Heart left ventricle (tissue), 16 donors: ENCODE measurements around the gene S100A7. TPM values are rescaled to one million over a fixed set of nuclear protein-coding genes. Genes with fewer than 3 reads are reported as not detected.

Experiments
- ATAC-seq, 4 donors: fragments of 200-7000 bp; cut with Tn5 transposase; one replicate each; pipeline ENCODE4 v1.9.1; 2020 to 2022; ENCODE audit warnings: moderate library complexity in 4 of 4, mild to moderate bottlenecking in 3 of 4, moderate number of reproducible peaks in 1 of 4
- DNase-seq, 5 donors: peaks; one replicate each; pipeline ENCODE4 v3.0.0-alpha.2; 2020
- H3K27ac ChIP-seq, 12 donors: fragments of 200-600 bp; sonication (generic) in 4 of 12; one replicate each; pipeline versions ENCODE4 v1.5.0 to v1.8.0; 2016 to 2022; ENCODE audit warnings: mild to moderate bottlenecking in 2 of 12
- H3K27me3 ChIP-seq, 9 donors: fragments of 200-600 bp; sonication (generic) in 2 of 9; one replicate each; pipeline versions ENCODE4 v1.5.1 to v1.8.0; 2016 to 2022; ENCODE audit warnings: mild to moderate bottlenecking in 3 of 9
- H3K36me3 ChIP-seq, 9 donors: fragments of 200-600 bp; sonication (generic) in 2 of 9; one replicate each; pipeline versions ENCODE4 v1.5.0 to v1.8.0; 2018 to 2022; ENCODE audit warnings: mild to moderate bottlenecking in 2 of 9
- H3K4me1 ChIP-seq, 12 donors: fragments of 200-600 bp; sonication (generic) in 4 of 12; one replicate each; pipeline versions ENCODE4 v1.5.0 to v1.8.0; 2016 to 2022; ENCODE audit warnings: mild to moderate bottlenecking in 3 of 12
- H3K4me3 ChIP-seq, 12 donors: fragments of 200-600 bp; sonication (generic) in 4 of 12; one replicate each; pipeline versions ENCODE4 v1.5.0 to v1.8.0; 2017 to 2022; ENCODE audit warnings: mild to moderate bottlenecking in 9 of 12, moderate library complexity in 4 of 12
- H3K9me3 ChIP-seq, 12 donors: fragments of 200-600 bp; sonication (generic) in 4 of 12; one replicate each; pipeline versions ENCODE4 v1.5.0 to v1.8.0; 2016 to 2022; ENCODE audit warnings: mild to moderate bottlenecking in 1 of 12
- POLR2A ChIP-seq, 2 donors: fragments of 450-650 bp; IDR thresholded peaks; one replicate each; pipeline ENCODE4 v1.6.1; 2017; ENCODE audit warnings: antibody characterized with exemption in 2 of 2, mild to moderate bottlenecking in 2 of 2, moderate library complexity in 2 of 2
- WGBS, 4 donors: extraction: QIAGEN DNeasy Blood & Tissue Kit in 2 of 4; methylation state at CpG; one replicate each; pipeline versions ENCODE4 v1.1.5 to v1.1.7; 2013 to 2018; 5-methylcytosine and 5-hydroxymethylcytosine counted together
- intact Hi-C, 10 donors: fragments of 100-400 bp; cut with DNase I; formaldehyde crosslinking; loops; one replicate each; pipeline versions ENCODE4 v1.11.1 to v1.14.2; 2022
- polyA plus RNA-seq, 2 donors: library from polyadenylated mRNA; stranded (reverse); fragments of 200-250 nt; gene quantifications; one replicate each; pipeline ENCODE4 v1.2.3, GENCODE V29; 2013
- total RNA-seq, 9 donors: library from RNA; depleted of rRNA in 2 of 9; stranded (reverse); fragments of >200 nt in 2 of 9; fragmentation: NEBNext Ultra II Directional in 3 of 9; extraction: Animal tissue kit (Norgen Biotek cat#: 25700) in 3 of 9; gene quantifications; one replicate each; pipeline versions ENCODE4 v1.1.0 to v1.2.4, GENCODE V29; 2016 to 2023
- TF ChIP-seq, protein P1 (sequence below), 12 donors: fragments of 200-600 bp; sonication (generic) in 4 of 12; IDR thresholded peaks; one replicate each; pipeline versions ENCODE4 v1.5.0 to v1.8.0; 2018 to 2022; ENCODE audit warnings: antibody characterized with exemption in 12 of 12, mild to moderate bottlenecking in 5 of 12
- donor health status: ischemic (EF 13 %, LVEDD 7.1; RV severe dilation, severe dysfunction).
- donor health status: healthy with polysubstance abuse.
- donor health status: DM: no; HTN: yes; CAD: no.
- donor health status: DM: no; HTN: no; CAD: no.
- donor health status: ischemic (EF 25% LVEDD 6.9; RV normal size, moderate dysfunction).
- donor health status: ischemic (EF 25% LVEDD 5.7; RV mildly dilated, moderate dysfunction).
- donor health status: healthy.
- donor health status: DM: yes; HTN: yes; CAD: no.
- donor health status: ischemic (EF 35%, LVEDD 5.7; RV mildly dilated, moderate dysfunction).
- donor health status: nonischemic (EF 11% LVEDD 7.7; RV severe dilation, severe dysfunction).
- donor health status: DM: yes; HTN: yes; CAD: no.
- donor health status: PGD.
- donor health status: ischemic (EF 29% LVEDD 5.4; RV normal size, mild dysfunction).
- donor health status: nonischemic (EF 23%, LVEDD 6.1; RV moderate dilation, normal function).

S100A7 gene
- total and polyA plus RNA-seq, 11 donors = not detected

DNA sequence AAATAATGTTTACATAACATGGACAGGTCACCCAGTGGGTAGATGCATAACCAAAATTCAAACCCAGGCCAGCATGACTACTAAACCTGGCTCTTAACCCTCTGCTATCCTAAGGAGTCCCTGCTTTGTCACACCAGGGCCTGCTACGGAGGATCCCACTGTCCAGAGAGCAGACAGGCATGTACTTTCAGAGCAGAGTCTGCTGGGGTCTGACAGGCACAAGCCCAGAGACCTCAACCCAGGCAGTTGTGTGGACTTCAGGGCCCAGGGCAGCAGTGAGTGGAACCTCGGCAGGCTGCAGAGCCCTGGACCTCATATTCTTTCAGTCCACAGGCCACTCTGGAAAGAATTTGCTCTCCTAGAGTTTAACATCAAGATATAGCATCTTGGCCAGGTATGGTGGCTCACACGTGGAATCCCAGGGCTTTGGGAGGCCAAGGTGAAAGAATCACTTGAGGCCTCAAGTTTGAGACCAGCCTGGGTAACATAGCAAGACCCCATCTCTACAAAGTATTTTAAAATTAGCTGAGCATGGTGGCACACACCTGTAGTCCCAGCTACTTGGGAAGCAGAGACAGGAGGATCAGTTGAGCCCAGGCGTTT, 16.1 kb upstream of the S100A7 start:
- ATAC-seq (no peak), DNase-seq (no peak)
- H3K36me3 ChIP-seq = no peaks in the 10 kb centered on the region
- WGBS, 4 donors = 87 to 93% (median 91%) methylated on average over 3 to 4 of the region's 4 CpGs
- intact Hi-C loops = no loop called here
- H3K9me3 ChIP-seq = peaks cover 0 to 14% (median 6%) of the 10 kb centered on the region in 12 donors
- no peak overlapping the region for H3K27ac ChIP-seq
- no peak overlapping the region for H3K4me3 ChIP-seq
- TF ChIP-seq, protein P1, sequence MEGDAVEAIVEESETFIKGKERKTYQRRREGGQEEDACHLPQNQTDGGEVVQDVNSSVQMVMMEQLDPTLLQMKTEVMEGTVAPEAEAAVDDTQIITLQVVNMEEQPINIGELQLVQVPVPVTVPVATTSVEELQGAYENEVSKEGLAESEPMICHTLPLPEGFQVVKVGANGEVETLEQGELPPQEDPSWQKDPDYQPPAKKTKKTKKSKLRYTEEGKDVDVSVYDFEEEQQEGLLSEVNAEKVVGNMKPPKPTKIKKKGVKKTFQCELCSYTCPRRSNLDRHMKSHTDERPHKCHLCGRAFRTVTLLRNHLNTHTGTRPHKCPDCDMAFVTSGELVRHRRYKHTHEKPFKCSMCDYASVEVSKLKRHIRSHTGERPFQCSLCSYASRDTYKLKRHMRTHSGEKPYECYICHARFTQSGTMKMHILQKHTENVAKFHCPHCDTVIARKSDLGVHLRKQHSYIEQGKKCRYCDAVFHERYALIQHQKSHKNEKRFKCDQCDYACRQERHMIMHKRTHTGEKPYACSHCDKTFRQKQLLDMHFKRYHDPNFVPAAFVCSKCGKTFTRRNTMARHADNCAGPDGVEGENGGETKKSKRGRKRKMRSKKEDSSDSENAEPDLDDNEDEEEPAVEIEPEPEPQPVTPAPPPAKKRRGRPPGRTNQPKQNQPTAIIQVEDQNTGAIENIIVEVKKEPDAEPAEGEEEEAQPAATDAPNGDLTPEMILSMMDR (IDR thresholded peaks at IDR 0.05) = no peak
- no peak for TF ChIP-seq POLR2A (IDR thresholded peaks at IDR 0.05)
- H3K27me3 ChIP-seq = peaks cover 0 to 3% (median 0%) of the 10 kb centered on the region in 9 donors
- H3K4me1 ChIP-seq = no peaks in the 10 kb centered on the region

DNA sequence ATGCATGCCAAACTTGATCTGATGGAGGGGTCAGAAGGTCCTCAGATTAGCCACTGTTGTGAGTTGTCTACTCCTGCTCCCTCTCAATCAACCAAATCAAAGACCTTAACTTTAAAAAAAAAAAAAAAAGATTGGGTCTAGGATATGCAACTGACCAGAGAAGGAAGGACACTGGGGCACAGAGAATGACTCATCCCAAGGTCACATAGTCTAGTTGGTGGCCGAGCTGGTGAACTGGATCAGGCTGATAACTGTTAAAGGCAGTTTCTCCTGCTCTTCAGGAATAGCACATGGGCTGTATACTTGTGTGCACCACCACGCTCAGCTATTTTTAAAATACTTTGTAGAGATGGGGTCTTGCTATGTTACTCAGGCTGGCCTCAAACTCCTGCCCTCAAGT, 14.8 kb upstream of the S100A7 start:
- DNase-seq = no peak
- ATAC-seq = no peak
- Histone ChIP-seq H3K36me3 (no peaks in the 10 kb centered on the region), H3K27ac (no peak overlapping the region), H3K4me1 (no peaks in the 10 kb centered on the region), H3K9me3 (peaks cover 0 to 20% (median 10%) of the 10 kb centered on the region in 12 donors), H3K27me3 (peaks cover 0 to 3% (median 0%) of the 10 kb centered on the region in 9 donors), H3K4me3 (no peak overlapping the region)
- TF ChIP-seq POLR2A (IDR thresholded peaks at IDR 0.05) = no peak
- TF ChIP-seq, protein P1 (IDR thresholded peaks at IDR 0.05) = no peak
- 71 to 77% (median 73%) methylated on average over 2 of the region's 2 CpGs for WGBS, 4 donors
- intact Hi-C loops = no loop called here

DNA sequence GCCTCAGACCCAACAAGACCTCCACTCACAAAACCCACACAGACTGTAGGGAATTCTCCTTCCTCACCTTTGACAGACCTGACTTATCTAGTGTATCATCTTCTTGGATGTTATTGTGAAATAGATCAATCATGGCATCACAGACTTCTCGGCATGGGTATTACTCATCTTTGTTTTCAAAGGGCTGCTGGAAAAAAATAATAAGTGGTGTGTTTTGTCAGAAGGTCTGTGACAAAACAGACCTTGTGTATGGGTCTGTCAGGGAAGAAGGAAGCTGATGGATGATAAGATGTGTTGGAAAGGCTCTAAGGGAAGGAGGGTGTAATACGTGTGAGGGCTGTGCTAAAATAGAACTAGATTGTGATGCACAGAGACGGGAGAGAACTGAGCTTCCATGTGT, 13.9 kb upstream of the S100A7 start:
- H3K27me3 ChIP-seq = peaks cover 0 to 1% (median 0%) of the 10 kb centered on the region in 9 donors
- no peak for TF ChIP-seq POLR2A (IDR thresholded peaks at IDR 0.05)
- TF ChIP-seq, protein P1 (IDR thresholded peaks at IDR 0.05) = no peak
- no peak overlapping the region for H3K27ac ChIP-seq
- ATAC-seq (no peak), DNase-seq (no peak)
- intact Hi-C loops = no loop called here
- no peaks in the 10 kb centered on the region for H3K36me3 ChIP-seq
- H3K4me3 ChIP-seq = no peak overlapping the region
- 69 to 73% (median 70%) methylated on average over 3 of the region's 3 CpGs for WGBS, 4 donors
- peaks cover 0 to 20% (median 10%) of the 10 kb centered on the region in 12 donors for H3K9me3 ChIP-seq
- no peaks in the 10 kb centered on the region for H3K4me1 ChIP-seq

DNA sequence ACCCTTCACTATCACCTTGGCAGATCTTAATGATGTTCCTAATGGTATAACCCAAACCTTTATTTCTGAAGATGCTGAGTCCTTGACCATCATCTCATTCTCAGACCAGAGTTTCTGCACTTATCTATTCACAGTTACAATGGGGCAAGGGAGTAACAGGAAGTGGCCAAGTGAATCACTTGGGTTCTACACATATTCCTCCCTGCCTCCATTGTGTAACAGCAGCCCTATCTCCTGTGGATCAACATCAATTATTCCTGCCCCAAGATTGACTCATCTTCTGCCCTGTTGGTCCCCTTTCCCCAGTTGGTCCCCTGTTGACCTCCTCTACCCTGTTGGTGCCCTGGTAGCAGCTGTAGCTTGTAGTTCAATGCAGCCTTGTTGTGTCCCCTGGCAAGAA, 10.3 kb upstream of the S100A7 start:
- Histone ChIP-seq H3K4me1 (peaks cover 0 to 22% (median 11%) of the 10 kb centered on the region in 12 donors), H3K4me3 (no peak overlapping the region), H3K27ac (no peak overlapping the region), H3K36me3 (no peaks in the 10 kb centered on the region), H3K9me3 (peaks cover 0 to 20% (median 10%) of the 10 kb centered on the region in 12 donors), H3K27me3 (no peaks in the 10 kb centered on the region)
- ATAC-seq = no peak
- intact Hi-C loops = no loop called here
- DNase-seq = no peak
- no peak for TF ChIP-seq POLR2A (IDR thresholded peaks at IDR 0.05)
- TF ChIP-seq, protein P1 (IDR thresholded peaks at IDR 0.05) = no peak
